Uterus (tissue), 4 donors: ENCODE data around the gene ELMO1. TPM values are rescaled to one million over a fixed set of nuclear protein-coding genes. Genes with fewer than 3 reads are reported as not detected.

Experiments
- DNase-seq, 2 donors: peaks; one replicate each; pipeline ENCODE4 v3.0.0-alpha.2; 2019 to 2020
- H3K27ac ChIP-seq, 2 donors: fragments of 200-600 bp; sonication (generic); 1 replicate in 1 of 2; 2 replicates in 1 of 2; pipeline ENCODE4 v1.5.1; 2016 to 2018
- H3K27me3 ChIP-seq, 2 donors: fragments of 200-600 bp; sonication (generic); one replicate each; pipeline ENCODE4 v1.5.1; 2018 to 2019; ENCODE audit warnings: control low read depth in 1 of 2
- H3K36me3 ChIP-seq, 2 donors: fragments of 200-600 bp; sonication (generic); one replicate each; pipeline ENCODE4 v1.5.1; 2019; ENCODE audit warnings: control low read depth in 1 of 2
- H3K4me1 ChIP-seq, 2 donors: fragments of 200-600 bp; sonication (generic); one replicate each; pipeline ENCODE4 v1.5.1; 2018 to 2019; ENCODE audit warnings: control low read depth in 1 of 2
- H3K4me3 ChIP-seq, 2 donors: fragments of 200-600 bp; sonication (generic); 1 replicate in 1 of 2; 2 replicates in 1 of 2; pipeline ENCODE4 v1.5.1; 2018 to 2019; ENCODE audit warnings: mild to moderate bottlenecking in 1 of 2
- H3K9me3 ChIP-seq, 2 donors: fragments of 200-600 bp; sonication (generic); one replicate each; pipeline ENCODE4 v1.5.1; 2019; ENCODE audit warnings: control low read depth in 1 of 2
- CTCF ChIP-seq, 4 experiments: fragments of 200-600 bp in 2 of 4; fragments of 450-650 bp in 2 of 4; sonication (generic) in 2 of 4; IDR thresholded peaks; one replicate each; pipeline ENCODE4 v1.5.1; 2016 to 2019; ENCODE audit warnings: antibody characterized with exemption in 4 of 4, mild to moderate bottlenecking in 2 of 4, moderate library complexity in 1 of 4
- POLR2A ChIP-seq, 2 donors: fragments of 450-650 bp; IDR thresholded peaks; one replicate each; pipeline ENCODE4 v1.6.1; 2016; ENCODE audit warnings: antibody characterized with exemption in 2 of 2, mild to moderate bottlenecking in 1 of 2, moderate library complexity in 1 of 2
- intact Hi-C: fragments of 100-400 bp; cut with DNase I; formaldehyde crosslinking; loops from one replicate; pipeline ENCODE4 v1.15.1; 2023; ENCODE audit warnings: low total_unique reads
- total RNA-seq, 4 donors: library from RNA; depleted of rRNA in 3 of 4; stranded (reverse); fragments of >200 nt in 3 of 4; gene quantifications; one replicate each; pipeline versions ENCODE4 v1.1.0 to v1.2.4, GENCODE V29; 2014 to 2023
- donor health status: DM: yes; HTN: yes; CAD: no.

Gene ELMO1
- total RNA-seq, 4 donors from 2014 or later = 37.9 to 64.7 (median 55.5) TPM

GRCh38 chr7:37322831-37323230, 125.8 kb downstream of the ELMO1 start:
- Histone ChIP-seq H3K4me3 (no peak overlapping the region), H3K9me3 (no peaks in the 10 kb centered on the region), H3K27me3 (no peaks in the 10 kb centered on the region), H3K36me3 (no peaks in the 10 kb centered on the region), H3K4me1 (no peaks in the 10 kb centered on the region), H3K27ac (no peak overlapping the region)
- TF ChIP-seq POLR2A (IDR thresholded peaks at IDR 0.05) (no peak), CTCF (IDR thresholded peaks at IDR 0.05) (no peak)
- intact Hi-C loops = no loop called here
- no peak for DNase-seq

GRCh38 chr7:37320848-37321468, 127.7 kb downstream of the ELMO1 start:
- no peaks in the 10 kb centered on the region for H3K9me3 ChIP-seq
- TF ChIP-seq POLR2A (IDR thresholded peaks at IDR 0.05) (no peak), CTCF (IDR thresholded peaks at IDR 0.05) (no peak)
- no peaks in the 10 kb centered on the region for H3K27me3 ChIP-seq
- intact Hi-C loops = no loop called here
- no peaks in the 10 kb centered on the region for H3K36me3 ChIP-seq
- H3K27ac ChIP-seq = no peak overlapping the region
- H3K4me1 ChIP-seq = no peaks in the 10 kb centered on the region
- no peak overlapping the region for H3K4me3 ChIP-seq
- DNase-seq = no peak

DNA sequence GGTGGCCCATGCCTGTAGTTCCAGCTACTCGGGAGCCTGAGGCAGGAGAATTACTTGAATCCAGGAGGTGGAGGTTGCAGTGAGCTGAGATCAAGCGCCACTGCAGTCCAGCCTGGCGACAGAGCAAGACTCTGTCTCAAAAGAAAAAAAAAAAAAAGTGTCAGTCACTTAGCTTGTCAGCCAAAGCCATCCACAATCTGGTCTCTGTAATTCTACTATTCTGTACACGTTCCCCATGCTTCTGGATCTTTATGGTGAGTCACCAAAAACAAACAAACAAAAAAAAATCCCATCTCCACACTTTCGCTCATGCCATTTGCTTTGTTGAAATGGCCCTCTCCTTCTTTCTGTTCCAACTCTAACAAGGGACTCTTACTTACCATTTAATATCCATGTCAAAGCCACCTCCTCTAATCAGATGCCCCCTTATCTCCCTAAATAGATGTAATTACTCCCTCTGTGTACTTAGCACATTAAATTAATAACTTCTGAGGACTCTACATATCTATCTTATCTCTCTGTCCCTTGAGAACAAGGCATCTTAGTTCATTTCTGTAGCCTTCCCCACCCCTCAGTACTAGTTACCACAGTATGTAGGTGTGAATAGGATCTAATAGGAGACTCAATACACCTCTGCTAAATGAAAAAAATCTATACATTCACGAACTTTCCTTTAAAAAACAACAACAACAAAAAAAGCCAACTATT, 128.4 kb downstream of the ELMO1 start:
- H3K4me3 ChIP-seq = no peak overlapping the region
- no peak for DNase-seq
- no peaks in the 10 kb centered on the region for H3K4me1 ChIP-seq
- no peaks in the 10 kb centered on the region for H3K27me3 ChIP-seq
- intact Hi-C loops = no loop called here
- no peak overlapping the region for H3K27ac ChIP-seq
- no peaks in the 10 kb centered on the region for H3K36me3 ChIP-seq
- no peaks in the 10 kb centered on the region for H3K9me3 ChIP-seq
- TF ChIP-seq POLR2A (IDR thresholded peaks at IDR 0.05) (no peak), CTCF (IDR thresholded peaks at IDR 0.05) (no peak)

DNA sequence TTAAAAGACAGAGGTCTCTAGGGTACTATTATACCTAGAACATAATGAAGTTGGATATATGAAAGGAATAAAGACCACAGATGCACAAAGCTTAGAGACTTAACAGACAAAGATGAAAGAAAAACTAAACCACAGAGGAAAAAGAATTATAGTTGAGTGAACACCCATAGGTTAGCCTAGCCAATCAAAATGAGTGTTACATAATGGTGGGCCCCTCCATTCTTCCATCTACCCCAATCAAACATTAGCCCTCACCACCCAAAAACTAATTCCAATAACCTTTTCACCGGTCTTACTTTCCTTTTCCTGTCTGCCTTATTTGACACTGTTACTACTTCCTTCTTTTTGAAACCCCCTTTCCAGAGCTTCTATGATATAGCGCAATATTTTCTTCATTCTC, 130.1 kb downstream of the ELMO1 start:
- no peaks in the 10 kb centered on the region for H3K9me3 ChIP-seq
- H3K27me3 ChIP-seq = no peaks in the 10 kb centered on the region
- DNase-seq = no peak
- H3K4me3 ChIP-seq = no peak overlapping the region
- H3K4me1 ChIP-seq = no peaks in the 10 kb centered on the region
- no peak overlapping the region for H3K27ac ChIP-seq
- intact Hi-C loops = no loop called here
- no peak for TF ChIP-seq POLR2A (IDR thresholded peaks at IDR 0.05)
- no peak for TF ChIP-seq CTCF (IDR thresholded peaks at IDR 0.05)
- H3K36me3 ChIP-seq = no peaks in the 10 kb centered on the region
